Measurements from ENCODE around the gene RALGDS.
A peak's percentile ranks its signal among the peaks of the same experiment; 100 is the strongest.

RALGDS gene

GRCh38 chr9:133051966-133052539 is 69.0 kb downstream of the RALGDS start:
- TF ChIP-seq POLR2AphosphoS5 (IDR thresholded peaks at IDR 0.05; ENCODE audit: low read depth) (peak; percentile 6; the same call in 1 of the 2 replicates), GABPA (IDR thresholded peaks at IDR 0.05; ENCODE audit: low read depth) (no peak)
- no peaks in the 10 kb centered on the region for H3K27me3 ChIP-seq (ENCODE audit: insufficient read depth, poor library complexity, severe bottlenecking)
- no peak overlapping the region for H3K4me3 ChIP-seq (replicated peaks; ENCODE audit: insufficient read depth, low read length)
- no peak for DNase-seq (ENCODE audit: low read depth in 1 of 2, low spot score in 1 of 2)
- no peak overlapping the region for H3K27ac ChIP-seq (replicated peaks)

DNA sequence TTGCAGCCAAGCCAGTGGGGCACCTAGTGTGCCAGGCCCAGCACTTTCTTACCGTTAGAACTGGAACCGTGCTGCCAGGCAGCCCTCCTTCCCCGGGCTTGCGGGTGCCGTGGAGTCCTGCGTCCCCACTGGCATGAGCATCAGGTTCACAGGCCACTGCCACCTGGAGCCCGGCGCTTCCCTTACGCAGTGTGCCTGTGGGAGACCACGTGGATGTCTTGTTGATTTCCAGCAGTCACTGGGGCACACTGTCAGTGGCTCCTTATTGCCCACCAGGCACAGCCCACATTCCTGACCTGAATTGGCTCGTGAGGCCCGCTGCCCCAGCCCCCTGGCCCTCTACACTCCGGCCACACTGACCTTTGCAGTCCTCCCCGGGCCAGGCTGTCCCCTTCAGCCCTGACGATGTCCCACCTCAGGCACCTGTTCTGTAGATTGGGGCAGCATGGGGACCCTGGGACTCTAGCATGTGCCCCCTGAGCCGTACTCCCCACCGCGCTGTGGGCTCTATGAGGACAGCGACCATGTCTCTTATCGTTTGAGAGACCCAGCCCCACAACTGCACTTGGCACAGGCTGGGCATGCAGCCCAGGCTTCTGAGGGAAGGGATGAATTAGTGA is 69.6 kb downstream of the RALGDS start:
- no peak overlapping the region for H3K4me3 ChIP-seq (replicated peaks; ENCODE audit: insufficient read depth, low read length)
- peak; percentile 32; the same call in 1 of the 2 replicates for TF ChIP-seq POLR2AphosphoS5 (IDR thresholded peaks at IDR 0.05; ENCODE audit: low read depth)
- TF ChIP-seq, protein P1, sequence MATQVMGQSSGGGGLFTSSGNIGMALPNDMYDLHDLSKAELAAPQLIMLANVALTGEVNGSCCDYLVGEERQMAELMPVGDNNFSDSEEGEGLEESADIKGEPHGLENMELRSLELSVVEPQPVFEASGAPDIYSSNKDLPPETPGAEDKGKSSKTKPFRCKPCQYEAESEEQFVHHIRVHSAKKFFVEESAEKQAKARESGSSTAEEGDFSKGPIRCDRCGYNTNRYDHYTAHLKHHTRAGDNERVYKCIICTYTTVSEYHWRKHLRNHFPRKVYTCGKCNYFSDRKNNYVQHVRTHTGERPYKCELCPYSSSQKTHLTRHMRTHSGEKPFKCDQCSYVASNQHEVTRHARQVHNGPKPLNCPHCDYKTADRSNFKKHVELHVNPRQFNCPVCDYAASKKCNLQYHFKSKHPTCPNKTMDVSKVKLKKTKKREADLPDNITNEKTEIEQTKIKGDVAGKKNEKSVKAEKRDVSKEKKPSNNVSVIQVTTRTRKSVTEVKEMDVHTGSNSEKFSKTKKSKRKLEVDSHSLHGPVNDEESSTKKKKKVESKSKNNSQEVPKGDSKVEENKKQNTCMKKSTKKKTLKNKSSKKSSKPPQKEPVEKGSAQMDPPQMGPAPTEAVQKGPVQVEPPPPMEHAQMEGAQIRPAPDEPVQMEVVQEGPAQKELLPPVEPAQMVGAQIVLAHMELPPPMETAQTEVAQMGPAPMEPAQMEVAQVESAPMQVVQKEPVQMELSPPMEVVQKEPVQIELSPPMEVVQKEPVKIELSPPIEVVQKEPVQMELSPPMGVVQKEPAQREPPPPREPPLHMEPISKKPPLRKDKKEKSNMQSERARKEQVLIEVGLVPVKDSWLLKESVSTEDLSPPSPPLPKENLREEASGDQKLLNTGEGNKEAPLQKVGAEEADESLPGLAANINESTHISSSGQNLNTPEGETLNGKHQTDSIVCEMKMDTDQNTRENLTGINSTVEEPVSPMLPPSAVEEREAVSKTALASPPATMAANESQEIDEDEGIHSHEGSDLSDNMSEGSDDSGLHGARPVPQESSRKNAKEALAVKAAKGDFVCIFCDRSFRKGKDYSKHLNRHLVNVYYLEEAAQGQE (IDR thresholded peaks at IDR 0.05; ENCODE audit: insufficient replicate concordance, low read depth): no peak

GRCh38 chr9:133050781-133051180 is 70.3 kb downstream of the RALGDS start:
- TF ChIP-seq, protein P1 (IDR thresholded peaks at IDR 0.05; ENCODE audit: insufficient replicate concordance, low read depth): no peak
- TF ChIP-seq GABPA (IDR thresholded peaks at IDR 0.05; ENCODE audit: low read depth) (no peak), SPI1 (IDR thresholded peaks at IDR 0.05; ENCODE audit: borderline replicate concordance, low read depth) (no peak), POLR2AphosphoS5 (IDR thresholded peaks at IDR 0.05; ENCODE audit: low read depth) (no peak)
- TF ChIP-seq, protein P2, sequence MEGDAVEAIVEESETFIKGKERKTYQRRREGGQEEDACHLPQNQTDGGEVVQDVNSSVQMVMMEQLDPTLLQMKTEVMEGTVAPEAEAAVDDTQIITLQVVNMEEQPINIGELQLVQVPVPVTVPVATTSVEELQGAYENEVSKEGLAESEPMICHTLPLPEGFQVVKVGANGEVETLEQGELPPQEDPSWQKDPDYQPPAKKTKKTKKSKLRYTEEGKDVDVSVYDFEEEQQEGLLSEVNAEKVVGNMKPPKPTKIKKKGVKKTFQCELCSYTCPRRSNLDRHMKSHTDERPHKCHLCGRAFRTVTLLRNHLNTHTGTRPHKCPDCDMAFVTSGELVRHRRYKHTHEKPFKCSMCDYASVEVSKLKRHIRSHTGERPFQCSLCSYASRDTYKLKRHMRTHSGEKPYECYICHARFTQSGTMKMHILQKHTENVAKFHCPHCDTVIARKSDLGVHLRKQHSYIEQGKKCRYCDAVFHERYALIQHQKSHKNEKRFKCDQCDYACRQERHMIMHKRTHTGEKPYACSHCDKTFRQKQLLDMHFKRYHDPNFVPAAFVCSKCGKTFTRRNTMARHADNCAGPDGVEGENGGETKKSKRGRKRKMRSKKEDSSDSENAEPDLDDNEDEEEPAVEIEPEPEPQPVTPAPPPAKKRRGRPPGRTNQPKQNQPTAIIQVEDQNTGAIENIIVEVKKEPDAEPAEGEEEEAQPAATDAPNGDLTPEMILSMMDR (IDR thresholded peaks at IDR 0.05; ENCODE audit: insufficient read depth, low read length): no peak
- Histone ChIP-seq H3K27me3 (ENCODE audit: insufficient read depth, poor library complexity, severe bottlenecking) (no peaks in the 10 kb centered on the region), H3K4me3 (replicated peaks; ENCODE audit: insufficient read depth, low read length) (no peak overlapping the region), H3K27ac (replicated peaks) (no peak overlapping the region)
- DNase-seq (ENCODE audit: low read depth in 1 of 2, low spot score in 1 of 2): no peak

More for the DNA sequence above, 69.6 kb downstream of the RALGDS start:
- Histone ChIP-seq H3K27ac (replicated peaks) (no peak overlapping the region), H3K27me3 (ENCODE audit: insufficient read depth, poor library complexity, severe bottlenecking) (no peaks in the 10 kb centered on the region)
- DNase-seq (ENCODE audit: low read depth in 1 of 2, low spot score in 1 of 2): no peak

DNA sequence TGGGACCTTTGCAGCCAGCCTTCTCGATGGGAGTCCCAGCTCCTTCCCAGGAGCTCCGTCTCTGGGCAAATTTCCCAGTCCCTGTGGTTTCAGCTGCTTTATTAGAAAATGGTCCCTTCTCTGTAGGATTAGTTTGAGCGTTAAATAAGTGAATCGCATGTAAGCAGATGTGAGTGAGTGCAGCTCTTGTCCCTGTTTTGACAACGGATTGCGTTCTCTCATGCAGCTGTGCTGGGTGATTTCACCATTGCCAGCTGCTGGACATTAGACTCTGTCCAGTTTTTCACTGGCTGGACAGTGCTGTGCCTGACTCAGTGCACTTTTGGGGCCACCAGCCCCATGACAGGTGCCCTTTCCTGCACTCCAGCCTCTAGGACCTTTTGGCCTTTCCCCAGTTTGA is 70.9 kb downstream of the RALGDS start:
- DNase-seq (ENCODE audit: low read depth in 1 of 2, low spot score in 1 of 2): no peak
- Histone ChIP-seq H3K27ac (replicated peaks) (no peak overlapping the region), H3K4me3 (replicated peaks; ENCODE audit: insufficient read depth, low read length) (no peak overlapping the region), H3K27me3 (ENCODE audit: insufficient read depth, poor library complexity, severe bottlenecking) (no peaks in the 10 kb centered on the region)
- no peak for TF ChIP-seq POLR2AphosphoS5 (IDR thresholded peaks at IDR 0.05; ENCODE audit: low read depth)
- no peak for TF ChIP-seq SPI1 (IDR thresholded peaks at IDR 0.05; ENCODE audit: borderline replicate concordance, low read depth)
- TF ChIP-seq GABPA (IDR thresholded peaks at IDR 0.05; ENCODE audit: low read depth): no peak
- TF ChIP-seq, protein P2 (IDR thresholded peaks at IDR 0.05; ENCODE audit: insufficient read depth, low read length): no peak
- TF ChIP-seq, protein P1 (IDR thresholded peaks at IDR 0.05; ENCODE audit: insufficient replicate concordance, low read depth): no peak
